D721Med (cell line): Measurements from ENCODE around the gene SMIM1.
"Not testable (repeated sequence)": the region's sequence is repeated elsewhere in the genome, so short reads cannot be mapped to it uniquely, and the experiment has no call there.

Source experiments
- DNase-seq: peaks from one replicate; pipeline ENCODE4 v3.0.0; 2011; ENCODE audit warnings: low spot score; ENCODE audit not compliant: insufficient read length
- FAIRE-seq: peaks from 2 replicates; lab custom pipeline; 2011; peaks lifted over from hg19 to GRCh38; lab: Jason Lieb, UNC
- CTCF ChIP-seq: IDR thresholded peaks from 2 replicates; pipeline ENCODE4 v1.5.1; 2012; ENCODE audit warnings: mild to moderate bottlenecking, control low read depth; ENCODE audit not compliant: insufficient read depth; ENCODE audit errors: missing control alignments

Gene SMIM1

GRCh38 chr1:3744646-3745045, 27.9 kb upstream of the SMIM1 start:
- no peak for TF ChIP-seq CTCF
- FAIRE-seq: no peak
- no peak for DNase-seq

- FAIRE-seq: no peak
- TF ChIP-seq CTCF: no peak
Measured at GRCh38 chr1:3745071-3745470, 27.5 kb upstream of the SMIM1 start.

GRCh38 chr1:3745590-3746381, 26.8 kb upstream of the SMIM1 start:
- no peak for TF ChIP-seq CTCF
- DNase-seq (no peak), FAIRE-seq (no peak)

More at GRCh38 chr1:3745071-3745470, 27.5 kb upstream of the SMIM1 start:
- no peak for DNase-seq

GRCh38 chr1:3746389-3746829, 26.1 kb upstream of the SMIM1 start:
- no peak for TF ChIP-seq CTCF
- DNase-seq (no peak), FAIRE-seq (no peak)

- no peak for TF ChIP-seq CTCF
- peak; percentile 91 for DNase-seq
- FAIRE-seq: no peak
Measured at GRCh38 chr1:3746830-3747521, 25.6 kb upstream of the SMIM1 start.

- no peak for FAIRE-seq
- no peak for DNase-seq
- TF ChIP-seq CTCF: no peak
Measured at GRCh38 chr1:3747522-3747848, 25.1 kb upstream of the SMIM1 start.

- no peak for DNase-seq
- FAIRE-seq: no peak
- TF ChIP-seq CTCF: no peak
Measured at GRCh38 chr1:3747903-3748302, 24.6 kb upstream of the SMIM1 start.

- FAIRE-seq, DNase-seq: not testable (repeated sequence)
Measured at GRCh38 chr1:3748316-3748900, 24.1 kb upstream of the SMIM1 start.
